Trophoblast cell (in vitro differentiated cells and primary cell): ENCODE measurements around the gene RRP9.
A peak's percentile ranks its signal among the peaks of the same experiment; 100 is the strongest.

Experiments used
- DNase-seq, 2 donors: peaks; one replicate each; pipeline ENCODE4 v3.0.0-alpha.2; 2016
- H2AFZ ChIP-seq: 2 replicates; pipeline ENCODE4 v1.6.1; 2013; ENCODE audit warnings: low read length, moderate library complexity, mild to moderate bottlenecking; ENCODE audit not compliant: insufficient read depth, poor library complexity
- H2AK5ac ChIP-seq: 2 replicates; pipeline ENCODE4 v1.6.1; 2013; ENCODE audit warnings: mild to moderate bottlenecking, low read length
- H2BK120ac ChIP-seq: 2 replicates; pipeline ENCODE4 v1.6.1; 2013; ENCODE audit warnings: low read length, mild to moderate bottlenecking, moderate library complexity; ENCODE audit not compliant: insufficient read depth, poor library complexity
- H2BK12ac ChIP-seq: 2 replicates; pipeline ENCODE4 v1.6.1; 2013; ENCODE audit warnings: mild to moderate bottlenecking, low read length, moderate library complexity
- H2BK5ac ChIP-seq: 2 replicates; pipeline ENCODE4 v1.6.1; 2013; ENCODE audit warnings: low read length, low read depth, moderate library complexity, mild to moderate bottlenecking; ENCODE audit not compliant: poor library complexity
- H3K14ac ChIP-seq: 2 replicates; pipeline ENCODE4 v1.6.1; 2013; ENCODE audit warnings: mild to moderate bottlenecking, low read length
- H3K18ac ChIP-seq: 2 replicates; pipeline ENCODE4 v1.6.1; 2013; ENCODE audit warnings: mild to moderate bottlenecking, low read length
- H3K23ac ChIP-seq: 2 replicates; pipeline ENCODE4 v1.6.1; 2013; ENCODE audit warnings: low read length
- H3K27ac ChIP-seq: 2 replicates; pipeline ENCODE4 v1.5.1; 2013; ENCODE audit warnings: low read depth, mild to moderate bottlenecking, inconsistent platforms, low read length, moderate library complexity
- H3K27me3 ChIP-seq: 2 replicates; pipeline ENCODE4 v1.6.1; 2013; ENCODE audit warnings: inconsistent platforms, mild to moderate bottlenecking, low read length, moderate library complexity; ENCODE audit not compliant: insufficient read depth
- H3K36me3 ChIP-seq, 2 experiments: 1 replicate in 1 of 2; 2 replicates in 1 of 2; pipeline ENCODE4 v1.6.1; 2013; ENCODE audit warnings: low read length in 2 of 2, mild to moderate bottlenecking in 2 of 2, moderate library complexity in 1 of 2; ENCODE audit not compliant: insufficient read depth in 2 of 2, control insufficient read depth in 1 of 2
- H3K4ac ChIP-seq: 2 replicates; pipeline ENCODE4 v1.6.1; 2013; ENCODE audit warnings: low read depth, mild to moderate bottlenecking, low read length, moderate library complexity
- H3K4me1 ChIP-seq, 2 experiments: 1 replicate in 1 of 2; 2 replicates in 1 of 2; pipeline ENCODE4 v1.6.1; 2013; ENCODE audit warnings: low read length in 2 of 2, mild to moderate bottlenecking in 2 of 2, moderate library complexity in 1 of 2; ENCODE audit not compliant: insufficient read depth in 2 of 2, control insufficient read depth in 1 of 2
- H3K4me2 ChIP-seq: 2 replicates; pipeline ENCODE4 v1.6.1; 2013; ENCODE audit warnings: inconsistent platforms, mild to moderate bottlenecking, low read length, moderate library complexity
- H3K4me3 ChIP-seq: 2 replicates; pipeline ENCODE4 v1.5.1; 2013; ENCODE audit warnings: mild to moderate bottlenecking, low read depth, low read length, inconsistent platforms
- H3K79me1 ChIP-seq: one replicate; pipeline ENCODE4 v1.6.1; 2013; ENCODE audit warnings: low read length
- H3K79me2 ChIP-seq: 2 replicates; pipeline ENCODE4 v1.6.1; 2013; ENCODE audit warnings: low read length, mild to moderate bottlenecking; ENCODE audit not compliant: control insufficient read depth, insufficient read depth, poor library complexity
- H3K9ac ChIP-seq: 2 replicates; pipeline ENCODE4 v1.6.1; 2013; ENCODE audit warnings: mild to moderate bottlenecking, low read length
- H3K9me3 ChIP-seq: 2 replicates; pipeline ENCODE4 v1.6.1; 2013; ENCODE audit warnings: low read depth, mild to moderate bottlenecking, control low read depth, inconsistent platforms, low read length; ENCODE audit not compliant: insufficient read depth
- H4K12ac ChIP-seq: 2 replicates; pipeline ENCODE4 v1.6.1; 2013; ENCODE audit warnings: low read depth, mild to moderate bottlenecking, low read length, moderate library complexity
- H4K8ac ChIP-seq: 2 replicates; pipeline ENCODE4 v1.6.1; 2013; ENCODE audit warnings: low read depth, mild to moderate bottlenecking, low read length, moderate library complexity
- H4K91ac ChIP-seq: one replicate; pipeline ENCODE4 v1.6.1; 2013; ENCODE audit warnings: low read depth, mild to moderate bottlenecking, low read length, moderate library complexity
- WGBS: extraction: QIAGEN DNeasy Blood & Tissue Kit; methylation state at CpG from one replicate; pipeline ENCODE4 v1.1.7; 2013; ENCODE audit warnings: missing lambda C conversion rate; ENCODE audit not compliant: insufficient read length, insufficient coverage; ENCODE audit errors: extremely low coverage; 5-methylcytosine and 5-hydroxymethylcytosine counted together

Gene RRP9

GRCh38 chr3:51959651-51960050 is 17.9 kb upstream of the RRP9 start:
- Histone ChIP-seq H3K79me2 (no peaks in the 10 kb centered on the region), H3K23ac (no peak overlapping the region), H3K4ac (no peak overlapping the region), H3K27me3 (peaks cover 20% of the 10 kb centered on the region), H3K9ac (no peak overlapping the region), H4K8ac (no peak overlapping the region), H3K9me3 (peaks cover 3% of the 10 kb centered on the region), H4K91ac (no peak overlapping the region), H3K27ac (no peak overlapping the region), H2BK120ac (no peak overlapping the region), H3K18ac (no peak overlapping the region), H2AK5ac (no peak overlapping the region), H3K4me2 (no peak overlapping the region), H3K4me3 (no peak overlapping the region), H3K4me1 (peaks cover 7 to 17% of the 10 kb centered on the region in 2 experiments), H2BK5ac (no peak overlapping the region), H2AFZ (no peak overlapping the region), H2BK12ac (no peak overlapping the region), H4K12ac (no peak overlapping the region), H3K36me3 (peaks cover 16 to 32% of the 10 kb centered on the region in 2 experiments), H3K79me1 (no peaks in the 10 kb centered on the region), H3K14ac (no peak overlapping the region)
- WGBS: no CpG with 5 or more reads among the region's 7 CpGs
- DNase-seq: no peak

- Histone ChIP-seq H4K91ac (no peak overlapping the region), H4K8ac (no peak overlapping the region), H3K9me3 (peaks cover 3% of the 10 kb centered on the region), H3K79me1 (no peaks in the 10 kb centered on the region), H3K27ac (no peak overlapping the region), H3K4ac (no peak overlapping the region), H3K9ac (no peak overlapping the region), H3K4me2 (no peak overlapping the region), H3K79me2 (no peaks in the 10 kb centered on the region), H3K4me3 (no peak overlapping the region), H3K36me3 (peaks cover 16 to 32% of the 10 kb centered on the region in 2 experiments), H2AFZ (no peak overlapping the region), H4K12ac (no peak overlapping the region), H3K27me3 (peaks cover 23% of the 10 kb centered on the region), H2BK5ac (no peak overlapping the region), H2BK12ac (no peak overlapping the region), H3K18ac (no peak overlapping the region), H3K23ac (no peak overlapping the region), H2AK5ac (no peak overlapping the region), H2BK120ac (no peak overlapping the region), H3K4me1 (peaks cover 7 to 17% of the 10 kb centered on the region in 2 experiments), H3K14ac (no peak overlapping the region)
- no peak for DNase-seq
- no CpG with 5 or more reads among the region's 20 CpGs for WGBS
Measured at GRCh38 chr3:51958603-51959521, 17.2 kb upstream of the RRP9 start.

- H3K36me3 ChIP-seq: peaks cover 16 to 31% of the 10 kb centered on the region in 2 experiments
- no peak overlapping the region for H3K14ac ChIP-seq
- no peak overlapping the region for H3K18ac ChIP-seq
- no peak for DNase-seq
- WGBS: no CpG with 5 or more reads among the region's 15 CpGs
- H3K4ac ChIP-seq: no peak overlapping the region
- no peak overlapping the region for H2AFZ ChIP-seq
- H4K91ac ChIP-seq: no peak overlapping the region
- H2AK5ac ChIP-seq: no peak overlapping the region
- H2BK120ac ChIP-seq: no peak overlapping the region
- no peak overlapping the region for H3K9ac ChIP-seq
- H4K8ac ChIP-seq: no peak overlapping the region
- no peak overlapping the region for H2BK12ac ChIP-seq
- H3K79me1 ChIP-seq: no peaks in the 10 kb centered on the region
- peaks cover 3% of the 10 kb centered on the region for H3K9me3 ChIP-seq
- H3K4me2 ChIP-seq: no peak overlapping the region
- H3K27me3 ChIP-seq: peaks cover 28% of the 10 kb centered on the region
- H3K4me3 ChIP-seq: no peak overlapping the region
- peaks cover 7 to 17% of the 10 kb centered on the region in 2 experiments for H3K4me1 ChIP-seq
- H4K12ac ChIP-seq: no peak overlapping the region
- no peak overlapping the region for H2BK5ac ChIP-seq
- H3K79me2 ChIP-seq: no peaks in the 10 kb centered on the region
- H3K23ac ChIP-seq: no peak overlapping the region
- no peak overlapping the region for H3K27ac ChIP-seq
Measured at GRCh38 chr3:51957520-51958205, 16.0 kb upstream of the RRP9 start.

GRCh38 chr3:51955893-51956770 is 14.4 kb upstream of the RRP9 start:
- Histone ChIP-seq H2BK120ac (no peak overlapping the region), H3K14ac (no peak overlapping the region), H2AFZ (peak overlapping the region; percentile 4), H4K12ac (no peak overlapping the region), H3K4me2 (peak overlapping the region; percentile 84), H3K4me3 (peak overlapping the region; percentile 52), H3K9ac (peak overlapping the region; percentile 52), H3K36me3 (peaks cover 16 to 30% of the 10 kb centered on the region in 2 experiments), H2BK12ac (no peak overlapping the region), H3K79me1 (no peaks in the 10 kb centered on the region), H4K91ac (no peak overlapping the region), H3K9me3 (peaks cover 3% of the 10 kb centered on the region), H3K4me1 (peaks cover 7 to 17% of the 10 kb centered on the region in 2 experiments), H3K27ac (no peak overlapping the region), H3K79me2 (no peaks in the 10 kb centered on the region), H3K27me3 (peaks cover 28% of the 10 kb centered on the region), H2BK5ac (no peak overlapping the region), H3K18ac (no peak overlapping the region), H3K23ac (no peak overlapping the region), H3K4ac (no peak overlapping the region), H4K8ac (peak overlapping the region; percentile 40), H2AK5ac (no peak overlapping the region)
- peak; percentile 58 to 74 for DNase-seq
- no CpG with 5 or more reads among the region's 97 CpGs for WGBS
